HT-29 (cell line): Measurements from ENCODE around the gene LRRC9. TPM values are rescaled to one million over a fixed set of nuclear protein-coding genes. Genes with fewer than 3 reads are reported as not detected.
"Not testable (repeated sequence)": the region's sequence is repeated elsewhere in the genome, so short reads cannot be mapped to it uniquely, and the experiment has no call there.

ENCODE experiments used
- DNase-seq: peaks from one replicate; pipeline ENCODE4 v3.0.0-alpha.2; 2015; ENCODE audit warnings: low spot score
- total RNA-seq: library from RNA; depleted of rRNA; stranded (reverse); fragments of >200 nt; shearing (Covaris generic); gene quantifications from 2 replicates; pipeline ENCODE4 v1.2.3, GENCODE V29; 2014; rRNA removed

LRRC9 gene
- not detected in 2 replicates for total RNA-seq

DNA sequence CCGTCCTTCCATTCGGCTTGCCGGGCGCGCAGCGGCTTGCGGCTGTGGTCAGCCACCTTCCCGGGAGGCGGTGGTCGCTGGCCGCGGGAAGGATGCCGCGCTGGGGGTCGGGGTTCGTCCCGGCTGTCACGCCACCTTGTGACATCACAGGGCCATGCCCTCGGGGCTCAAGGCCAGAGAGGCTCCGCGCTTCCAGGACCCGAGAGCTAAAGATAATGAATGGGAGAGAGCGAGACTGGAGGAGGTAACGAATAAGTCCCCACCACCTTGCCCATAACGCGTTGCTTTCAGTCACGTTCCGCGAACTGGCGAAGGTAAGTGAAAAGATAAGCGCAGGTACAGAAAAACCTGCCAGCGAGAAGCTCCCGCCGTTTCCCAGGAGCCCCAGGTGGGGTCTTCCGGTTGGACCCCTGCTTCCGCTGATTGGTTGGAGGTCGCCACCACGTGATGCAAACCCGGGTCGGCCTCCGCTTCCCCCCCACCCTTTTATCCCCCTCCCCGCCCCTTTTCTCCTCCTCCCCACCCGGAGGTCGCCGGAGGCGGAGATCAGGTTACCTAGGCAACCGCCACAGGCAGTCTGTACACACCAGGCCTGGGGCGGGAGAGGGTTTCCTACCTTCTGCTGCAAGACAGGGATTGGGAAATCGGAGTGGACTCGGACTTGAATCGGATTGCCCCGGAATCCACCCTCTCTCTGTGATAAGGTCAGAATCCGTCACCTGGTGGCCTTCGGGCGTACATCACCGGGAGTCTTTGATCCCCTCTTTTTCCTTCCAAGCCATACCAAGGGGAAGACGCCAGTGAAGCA is at the start of gene LRRC9:
LRRC9 (plus strand) TSS at position 575 of the 808 bp plus-strand sequence.
- DNase-seq: no peak

DNA sequence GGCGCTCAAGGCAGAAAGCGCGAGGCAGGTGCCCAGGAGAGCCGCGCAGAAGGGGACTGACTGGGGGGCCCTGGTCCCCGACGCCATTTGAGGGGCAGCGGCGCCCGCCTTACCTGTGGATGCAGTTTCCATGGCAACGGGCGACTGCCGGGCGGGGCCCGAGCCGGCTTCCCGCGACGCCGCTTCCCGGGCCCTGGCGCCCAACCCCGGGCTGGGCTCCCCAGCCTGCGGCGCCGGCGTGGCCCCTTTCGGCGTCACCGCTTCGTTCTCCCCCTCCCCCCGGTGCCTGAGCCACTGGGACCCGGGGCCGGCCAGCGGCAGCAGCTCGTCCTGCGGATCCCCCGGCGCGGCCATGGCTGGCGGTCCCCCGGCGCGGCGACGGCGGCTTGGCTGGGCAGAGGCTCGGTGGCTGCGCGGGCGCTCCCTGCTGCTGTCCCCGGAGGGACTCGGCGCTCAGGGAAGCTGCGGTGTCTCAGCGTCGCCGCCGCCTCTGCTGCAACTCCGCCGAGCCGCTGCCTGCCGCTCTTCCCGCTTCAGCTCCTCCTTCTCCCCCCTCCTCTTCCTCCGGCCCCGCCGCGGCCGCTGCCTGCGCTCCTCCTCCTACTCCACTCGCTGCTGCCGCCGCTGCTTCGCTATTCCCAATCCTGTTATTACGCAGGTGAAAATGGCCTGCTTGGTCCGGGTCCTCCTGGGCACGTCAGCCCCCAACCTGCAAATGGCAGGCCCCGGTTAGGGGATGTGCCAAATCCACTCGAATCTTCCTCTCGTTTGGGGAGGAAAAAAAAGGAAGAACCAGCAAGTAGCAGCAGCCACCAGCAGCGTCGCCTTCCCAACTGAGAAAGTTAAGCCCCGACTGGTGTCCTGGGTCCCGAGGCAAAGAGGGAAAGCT is 49.4 kb upstream of the LRRC9 start, which contains the start of gene RTN1:
RTN1 (minus strand) TSS at position 500 of the 889 bp plus-strand sequence; CDS start at position 354, 146 bp downstream.
- no peak for DNase-seq

DNA sequence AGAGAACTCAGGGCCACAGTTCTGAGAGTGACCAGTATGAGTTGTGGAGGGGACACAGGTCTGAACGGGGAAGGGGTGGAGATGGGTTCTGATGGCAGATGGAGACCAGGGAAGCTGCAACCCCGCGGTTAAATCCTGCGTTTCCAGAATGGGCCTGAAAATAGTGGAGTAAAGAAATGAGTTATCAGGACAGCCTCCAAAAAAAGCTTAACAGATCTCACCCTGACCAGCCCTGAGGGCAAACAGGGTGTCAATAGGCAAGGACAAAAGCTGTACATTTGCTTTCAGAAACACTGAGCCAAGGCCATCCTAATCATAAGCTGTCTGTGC is 48.8 kb upstream of the LRRC9 start:
- no peak for DNase-seq

DNA sequence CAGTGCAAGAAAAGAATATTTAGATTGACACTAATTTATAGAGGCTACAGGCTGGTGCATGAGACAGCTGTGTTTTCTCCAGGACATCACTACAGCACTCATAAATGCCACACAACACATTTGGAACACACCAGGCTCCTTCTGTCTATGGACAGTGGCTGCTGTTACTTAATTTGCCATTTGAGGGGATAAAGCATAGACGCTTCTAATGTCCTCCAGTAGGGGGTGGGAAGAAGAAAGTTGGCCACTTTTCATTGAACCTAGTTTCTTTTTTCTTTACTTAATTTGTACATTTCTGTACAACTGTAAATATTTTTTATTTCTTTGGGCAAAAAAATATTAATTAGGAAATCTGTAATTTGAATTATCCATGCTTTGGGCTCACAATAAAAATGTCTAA is 37.0 kb upstream of the LRRC9 start:
- DNase-seq: no peak

DNA sequence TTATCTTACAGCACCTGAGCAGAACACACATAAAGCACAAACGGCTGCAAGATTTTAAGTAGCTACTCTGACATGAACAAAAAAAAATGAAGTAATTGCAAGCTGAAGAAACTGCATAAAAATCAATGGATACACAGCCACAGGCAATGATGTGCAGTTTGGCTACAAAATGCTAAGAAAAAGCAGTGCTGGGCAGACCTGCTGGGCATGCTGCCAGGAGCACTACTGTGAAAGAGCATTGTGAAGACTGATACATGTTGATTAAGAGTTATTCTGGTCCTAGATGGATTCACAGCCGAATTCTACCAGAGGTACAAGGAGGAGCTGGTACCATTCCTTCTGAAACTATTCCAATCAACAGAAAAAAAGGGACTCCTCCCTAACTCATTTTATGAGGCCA is 29.3 kb upstream of the LRRC9 start:
- DNase-seq: no peak

DNA sequence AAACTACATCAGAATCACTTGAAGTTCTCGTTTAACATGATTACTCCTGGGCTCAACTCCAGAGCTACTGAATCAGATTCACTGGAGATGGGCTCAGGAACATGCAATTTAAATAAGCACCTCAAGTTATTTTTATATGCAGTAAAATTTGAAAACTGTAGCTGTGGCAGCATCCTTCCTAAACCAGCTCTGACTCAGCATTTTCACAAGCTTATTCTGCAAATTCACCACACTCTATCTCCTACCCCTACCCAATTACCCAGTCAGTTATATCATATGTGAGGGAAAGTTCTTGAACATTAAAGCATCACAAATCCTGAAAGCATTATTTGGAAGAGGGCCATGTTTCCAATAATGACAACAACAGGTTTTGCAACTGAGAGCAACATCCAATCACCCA is 24.2 kb upstream of the LRRC9 start:
- DNase-seq: no peak

DNA sequence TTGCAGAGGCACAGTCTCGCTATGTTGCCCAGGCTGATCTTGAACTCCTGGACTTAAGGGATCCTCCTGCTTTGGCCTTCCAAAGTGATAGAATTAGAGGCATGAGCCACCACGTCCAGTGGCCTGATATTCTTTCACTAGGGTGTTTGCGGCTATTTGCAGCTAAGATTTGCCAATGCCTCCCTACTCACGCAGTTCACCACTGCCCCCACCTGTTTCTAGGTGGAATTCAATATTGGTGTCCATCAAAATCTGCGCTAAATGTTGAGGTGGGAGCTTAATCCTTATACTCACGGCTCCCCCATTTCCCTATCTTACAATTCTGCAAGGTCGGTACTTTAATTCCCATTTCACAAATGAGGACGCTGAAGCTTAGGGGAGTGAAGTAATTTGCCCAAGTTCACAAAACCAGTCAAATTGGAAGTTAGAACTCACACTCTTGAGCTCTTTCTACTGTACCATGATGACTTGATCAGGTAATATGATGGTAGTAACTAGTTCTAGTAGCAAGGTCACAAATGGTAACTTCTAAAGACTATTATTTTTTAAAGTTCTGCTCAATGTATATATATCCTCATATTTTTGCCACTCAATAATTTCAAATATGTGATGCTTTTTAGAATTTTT is 22.1 kb upstream of the LRRC9 start:
- peak; percentile 34 for DNase-seq

DNA sequence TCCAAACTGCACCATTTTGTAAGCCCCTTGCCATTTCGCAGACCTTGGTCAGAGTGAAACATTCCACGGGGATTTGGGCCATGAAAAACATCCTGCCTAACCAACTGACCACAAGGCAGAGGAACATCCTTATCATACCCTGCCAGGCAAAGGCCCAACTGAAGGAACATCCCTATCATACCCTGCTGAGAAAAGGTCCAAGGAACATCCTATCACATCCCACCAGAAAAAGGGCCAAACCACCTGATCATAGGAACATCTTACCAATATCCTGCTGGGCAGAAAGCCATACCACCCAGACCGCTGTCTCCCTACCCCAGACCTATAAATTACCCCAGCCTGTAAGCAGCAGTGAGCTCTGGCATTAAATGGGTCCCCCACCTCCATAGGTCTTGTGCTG is 19.4 kb upstream of the LRRC9 start:
- DNase-seq: no peak

DNA sequence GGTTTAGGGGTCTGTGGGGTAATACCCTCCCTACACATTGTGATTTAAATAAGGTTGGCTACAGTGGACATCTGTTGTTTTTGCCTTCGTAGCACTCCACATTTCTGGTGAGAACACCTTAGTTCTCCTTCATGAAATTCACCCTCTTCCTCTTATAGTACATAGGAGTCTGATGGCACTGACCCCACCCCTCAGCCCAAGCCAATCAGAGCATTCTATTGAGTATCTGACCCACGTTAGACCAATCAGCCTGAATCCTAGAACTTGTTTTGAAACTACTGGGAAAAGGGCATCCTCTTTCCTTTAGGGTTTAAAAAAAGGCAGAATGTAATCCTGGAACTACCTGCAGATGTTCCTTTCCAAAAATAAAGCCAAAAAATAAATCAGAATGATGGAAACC is 15.8 kb upstream of the LRRC9 start:
- DNase-seq: no peak

DNA sequence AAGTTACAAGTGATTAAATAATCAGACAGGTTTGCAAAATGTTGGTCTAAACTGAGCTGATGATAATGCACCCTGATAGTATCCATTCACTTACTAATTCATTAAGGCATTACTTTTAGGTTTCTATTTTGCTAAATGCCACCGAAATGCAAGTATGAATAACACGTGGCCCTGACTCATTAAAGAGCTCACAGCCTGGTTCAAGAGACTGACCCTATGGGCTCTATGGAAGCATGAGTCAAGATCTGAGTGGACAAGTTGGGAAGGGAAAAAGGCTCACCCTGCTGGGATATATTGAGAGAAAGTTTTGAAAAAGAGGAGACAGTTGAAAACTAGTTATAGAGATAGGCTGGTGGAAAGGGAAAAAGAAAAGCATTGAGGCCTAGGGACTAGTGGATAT is 14.8 kb upstream of the LRRC9 start:
- no peak for DNase-seq

DNA sequence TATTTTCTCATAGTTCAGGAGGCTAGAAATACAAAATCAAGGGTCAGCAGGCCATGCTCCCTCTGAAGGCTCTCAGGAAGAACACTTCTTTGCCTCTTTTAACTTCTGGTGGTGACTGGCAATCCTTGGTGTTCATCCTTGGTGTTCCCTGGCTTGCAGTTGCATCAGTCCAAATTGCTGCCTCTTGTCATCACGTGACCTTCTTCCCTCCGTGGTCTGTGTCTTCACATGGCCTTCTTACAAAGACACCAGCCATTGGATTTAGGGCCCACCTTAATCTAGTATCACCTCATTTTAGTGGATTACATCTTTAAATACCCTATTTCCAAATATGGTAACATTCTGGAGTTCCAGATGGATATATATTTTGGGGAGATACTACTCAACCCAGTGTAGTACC is 7.5 kb upstream of the LRRC9 start:
- DNase-seq: no peak

DNA sequence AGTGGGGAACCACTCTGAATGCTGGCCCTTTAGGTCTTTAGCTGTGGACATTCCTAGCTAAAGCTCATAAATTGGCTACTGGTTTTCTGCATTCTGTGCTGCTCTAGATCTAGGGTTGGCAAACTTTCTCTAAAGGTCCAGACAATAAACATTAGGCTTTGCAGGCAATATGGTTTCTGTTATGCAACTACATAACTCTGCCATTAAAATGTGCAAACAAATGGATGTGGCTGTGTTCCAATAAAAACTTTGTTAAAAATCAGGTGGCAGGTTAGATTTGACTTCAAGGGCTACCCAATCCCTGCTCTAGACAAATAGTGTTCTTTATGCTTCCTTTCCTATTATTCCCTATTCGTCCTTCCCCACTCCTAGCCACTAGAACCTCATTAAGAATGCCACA is 6.8 kb upstream of the LRRC9 start:
- no peak for DNase-seq

DNA sequence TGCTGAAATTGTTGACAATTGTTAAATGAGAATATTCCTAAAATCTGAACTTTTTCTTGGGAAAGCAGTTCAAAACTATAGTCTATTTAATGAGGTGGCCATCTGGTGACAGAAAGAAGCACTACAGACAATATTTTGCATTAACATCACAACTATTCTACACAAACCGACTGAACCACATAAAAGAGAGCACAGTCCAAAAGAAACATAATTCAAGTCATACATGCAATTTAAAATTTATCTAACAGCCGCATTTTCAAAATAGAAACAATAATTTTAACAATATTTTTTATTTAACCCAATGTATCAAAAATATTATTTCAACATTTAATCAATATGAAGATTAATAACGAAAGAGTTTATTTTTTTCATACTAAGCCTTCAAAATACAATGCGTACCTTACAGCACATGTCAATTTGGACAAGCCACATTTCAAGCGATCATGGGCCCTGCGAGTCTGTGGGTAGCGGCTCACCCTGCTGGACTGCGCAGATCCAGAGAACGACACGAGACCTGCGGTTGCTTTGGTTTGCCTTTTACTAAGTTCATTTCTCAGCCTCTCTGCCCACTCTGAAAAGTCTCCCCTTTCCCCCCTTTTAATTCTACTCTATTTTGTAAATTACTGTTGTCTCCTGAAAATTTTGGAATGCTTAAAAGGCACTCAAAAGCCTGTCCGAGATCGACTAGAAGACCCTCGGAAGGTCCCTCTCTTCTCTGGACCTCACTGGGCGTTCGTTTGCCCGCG is 947 bp upstream of the LRRC9 start:
- DNase-seq: no peak

DNA sequence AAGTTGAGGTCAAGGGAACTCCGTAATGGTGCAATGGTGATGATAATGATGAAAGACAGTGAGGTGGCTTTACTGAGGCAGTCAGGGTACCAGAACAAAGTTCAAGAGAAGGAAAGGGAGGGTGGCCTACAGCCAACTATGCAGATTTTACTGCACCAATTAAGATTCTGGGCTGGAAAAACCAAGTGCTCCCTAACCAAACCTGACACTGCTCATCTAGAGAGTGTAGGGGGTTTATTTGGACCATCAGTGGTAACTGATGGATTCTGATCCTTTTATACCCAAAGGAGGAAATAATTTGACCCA is 387 bp downstream of the LRRC9 start:
- no peak for DNase-seq

DNA sequence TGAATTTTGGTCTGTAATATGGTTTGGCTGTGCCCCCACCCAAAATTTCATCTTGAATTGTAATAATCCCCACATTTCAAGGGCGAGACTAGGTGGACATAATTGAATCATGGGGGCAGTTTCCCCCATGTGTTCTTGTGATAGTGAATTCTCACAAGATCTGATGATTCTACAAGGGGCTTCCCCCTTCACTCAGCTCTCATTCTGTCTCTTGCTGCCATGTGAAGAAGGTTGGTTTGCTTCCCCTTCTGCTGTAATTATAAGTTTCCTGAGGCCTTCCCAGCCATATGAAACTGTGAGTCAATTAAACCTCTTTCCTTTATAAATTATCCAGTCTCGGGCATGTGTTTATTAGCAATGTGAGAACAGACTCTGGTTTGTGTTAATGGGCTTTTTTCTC is 5.9 kb downstream of the LRRC9 start:
- no peak for DNase-seq

DNA sequence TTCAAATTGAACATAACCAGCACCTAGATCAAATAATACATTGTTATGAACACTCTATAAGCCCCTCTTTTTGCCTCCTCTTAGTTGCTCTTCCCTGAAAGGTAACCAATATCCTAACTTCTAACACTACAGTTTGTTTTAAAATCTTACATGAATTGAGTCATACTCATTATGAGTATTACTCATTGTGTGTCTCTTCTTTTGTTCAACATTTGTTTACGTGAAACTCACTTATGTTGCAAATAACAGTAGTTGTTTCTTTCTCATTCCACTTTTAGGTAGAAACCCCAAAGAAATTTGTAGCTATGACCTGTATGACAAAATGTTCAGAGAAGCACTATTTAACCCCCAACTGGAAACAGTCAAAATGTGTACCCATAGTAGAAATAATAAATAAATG is 6.6 kb downstream of the LRRC9 start:
- DNase-seq: no peak

DNA sequence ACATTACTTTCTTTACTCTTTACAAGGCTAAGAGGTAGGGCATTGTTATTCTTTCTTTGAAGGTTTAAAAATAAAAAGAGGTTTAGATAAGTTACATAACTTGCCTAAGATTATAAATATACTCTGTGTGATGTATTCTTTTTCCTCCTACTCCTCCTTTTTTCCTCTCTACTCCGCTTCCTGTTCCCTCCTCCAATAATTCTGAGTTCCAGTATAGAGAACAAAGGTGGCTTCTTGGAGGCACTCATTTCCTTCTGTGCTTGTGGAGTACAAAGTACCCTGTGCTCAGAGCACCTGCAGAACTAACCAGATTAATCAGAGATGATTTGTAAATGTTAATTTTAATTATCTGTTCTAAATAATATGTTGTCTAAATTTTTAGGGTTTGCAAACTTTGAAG is 11.3 kb downstream of the LRRC9 start:
- DNase-seq: peak; percentile 13

DNA sequence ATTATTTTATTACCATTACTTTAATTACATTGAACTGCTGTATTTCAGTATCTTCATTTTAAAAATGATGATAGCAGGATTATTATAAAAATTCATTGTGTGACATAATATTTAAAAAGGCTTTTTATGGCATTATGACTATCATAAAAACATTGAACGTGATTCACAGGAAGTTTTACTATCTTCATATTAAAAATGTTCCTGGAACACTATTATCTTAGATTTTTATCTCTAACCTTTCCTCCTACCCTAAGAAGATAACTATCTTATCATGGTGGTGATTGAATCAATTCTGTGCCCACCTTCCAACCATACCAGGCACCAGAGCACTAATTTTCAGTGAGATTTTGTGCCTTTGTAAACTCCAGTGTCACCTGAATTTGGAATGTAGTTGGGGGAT is 16.2 kb downstream of the LRRC9 start:
- DNase-seq: no peak

DNA sequence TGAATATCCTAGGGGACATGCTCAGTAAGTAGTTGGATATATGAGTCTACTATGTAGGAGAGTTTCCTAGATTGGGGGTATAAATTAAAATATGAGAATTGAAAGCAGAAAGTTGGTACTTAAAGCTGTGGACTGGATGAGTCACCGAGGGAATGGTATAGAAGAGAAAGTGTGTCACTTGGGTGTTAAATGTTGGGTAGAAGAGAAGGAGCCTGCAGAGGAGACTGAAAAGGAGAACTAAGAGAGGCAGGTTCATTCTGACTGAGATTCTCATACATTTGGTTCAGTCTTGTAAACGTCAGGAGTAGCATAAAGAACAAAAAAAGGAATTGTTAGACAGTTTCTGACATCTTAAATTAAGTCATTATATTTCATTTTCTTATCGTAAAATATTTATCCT is 19.9 kb downstream of the LRRC9 start:
- no peak for DNase-seq

DNA sequence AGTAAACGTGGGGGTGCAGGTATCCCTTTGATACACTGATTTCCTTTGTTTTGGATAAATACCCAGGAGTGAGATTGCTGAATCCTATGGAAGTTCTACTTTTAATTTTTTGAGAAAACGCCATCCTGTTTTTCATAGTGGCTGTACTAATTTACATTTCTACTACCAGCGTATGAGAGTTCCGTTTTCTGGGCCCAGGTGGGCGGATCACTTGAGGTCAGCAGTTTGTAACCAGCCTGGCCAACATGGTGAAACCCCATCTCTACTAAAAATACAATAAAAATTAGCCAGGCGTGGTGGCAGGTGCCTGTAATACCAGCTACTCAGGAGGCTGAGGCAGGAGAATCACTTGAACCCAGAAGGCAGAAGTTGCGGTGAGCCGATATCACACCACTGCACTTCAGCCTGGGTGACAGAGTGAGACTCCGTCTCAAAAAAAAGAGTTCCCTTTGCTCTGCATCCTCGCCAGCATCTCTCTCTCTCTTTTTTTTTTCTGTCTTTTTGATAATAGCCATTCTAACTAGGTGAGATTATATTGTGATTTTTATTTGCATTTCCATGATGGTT is 22.4 kb downstream of the LRRC9 start:
- DNase-seq: not testable (repeated sequence)

DNA sequence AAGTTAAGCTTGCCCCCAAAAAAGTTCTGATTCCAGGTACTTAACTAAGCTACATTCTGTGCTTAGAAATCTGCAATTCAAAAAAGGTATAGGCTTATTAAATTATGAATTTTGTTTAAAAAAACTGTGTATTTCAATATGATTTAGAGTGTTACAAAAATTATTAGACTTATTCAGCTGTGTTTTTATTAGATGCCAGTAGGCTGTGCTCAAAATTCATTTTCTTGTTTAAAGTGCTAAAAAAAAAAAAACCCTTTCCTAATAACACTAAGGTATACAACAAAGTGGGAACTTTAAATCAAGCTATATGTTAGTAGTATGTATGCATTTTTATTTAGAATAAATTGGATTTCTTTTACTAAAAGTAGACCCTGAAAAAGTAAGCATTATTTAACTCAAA is 25.0 kb downstream of the LRRC9 start:
- DNase-seq: no peak

DNA sequence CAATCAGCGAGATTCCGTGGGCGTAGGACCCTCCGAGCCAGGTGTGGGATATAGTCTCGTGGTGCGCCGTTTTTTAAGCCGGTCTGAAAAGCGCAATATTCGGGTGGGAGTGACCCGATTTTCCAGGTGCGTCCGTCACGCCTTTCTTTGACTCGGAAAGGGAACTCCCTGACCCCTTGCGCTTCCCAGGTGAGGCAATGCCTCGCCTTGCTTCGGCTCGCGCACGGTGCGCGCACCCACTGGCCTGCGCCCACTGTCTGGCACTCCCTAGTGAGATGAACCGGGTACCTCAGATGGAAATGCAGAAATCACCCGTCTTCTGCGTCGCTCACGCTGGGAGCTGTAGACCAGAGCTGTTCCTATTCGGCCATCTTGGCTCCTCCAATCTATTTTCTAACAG is 32.2 kb downstream of the LRRC9 start:
- not testable (repeated sequence) for DNase-seq
